Fibroblast of skin of left quadriceps (primary cell): ENCODE results near the gene SCAF8.
"Not testable (repeated sequence)": the region's sequence is repeated elsewhere in the genome, so short reads cannot be mapped to it uniquely, and the experiment has no call there.

Source experiments
- DNase-seq, 2 experiments: peaks; one replicate each; pipeline ENCODE4 v3.0.0-alpha.2; 2013; ENCODE audit warnings: low read depth in 2 of 2

Gene SCAF8

GRCh38 chr6:154736618-154737259, 3.5 kb downstream of the SCAF8 start:
- no peak for DNase-seq

- no peak for DNase-seq
These were observed 4.2 kb downstream of the SCAF8 start for GRCh38 chr6:154737424-154737823.

GRCh38 chr6:154738551-154738961, 5.3 kb downstream of the SCAF8 start:
- DNase-seq: no peak

- no peak for DNase-seq
These were observed 7.4 kb downstream of the SCAF8 start for GRCh38 chr6:154740658-154741057.

GRCh38 chr6:154742891-154743290, 9.7 kb downstream of the SCAF8 start:
- no peak for DNase-seq

GRCh38 chr6:154744029-154744745, 11.0 kb downstream of the SCAF8 start:
- not testable (repeated sequence) for DNase-seq

GRCh38 chr6:154745243-154745642, 12.0 kb downstream of the SCAF8 start:
- DNase-seq: no peak

- no peak for DNase-seq
These were observed 16.1 kb downstream of the SCAF8 start for GRCh38 chr6:154749341-154749740.

- no peak for DNase-seq
These were observed 18.0 kb downstream of the SCAF8 start for GRCh38 chr6:154751011-154751800.

GRCh38 chr6:154752022-154752421, 18.8 kb downstream of the SCAF8 start:
- DNase-seq: no peak

GRCh38 chr6:154754152-154754551, 20.9 kb downstream of the SCAF8 start:
- DNase-seq: no peak

GRCh38 chr6:154757352-154758050, 24.3 kb downstream of the SCAF8 start:
- DNase-seq: no peak

- DNase-seq: no peak
These were observed 24.9 kb downstream of the SCAF8 start for GRCh38 chr6:154758125-154758524.

- no peak for DNase-seq
These were observed 30.4 kb downstream of the SCAF8 start for GRCh38 chr6:154763650-154764049.

GRCh38 chr6:154765273-154765672, 32.1 kb downstream of the SCAF8 start:
- no peak for DNase-seq

GRCh38 chr6:154766288-154766687, 33.1 kb downstream of the SCAF8 start:
- DNase-seq: peak in 1 of 2 experiments; percentile 8

GRCh38 chr6:154767003-154767723, 33.9 kb downstream of the SCAF8 start:
- no peak for DNase-seq

- no peak for DNase-seq
These were observed 35.1 kb downstream of the SCAF8 start for GRCh38 chr6:154768280-154768679.

GRCh38 chr6:154773610-154774089, 40.4 kb downstream of the SCAF8 start:
- DNase-seq: no peak

GRCh38 chr6:154779157-154779556, 45.9 kb downstream of the SCAF8 start:
- not testable (repeated sequence) for DNase-seq

GRCh38 chr6:154782193-154782592, 49.0 kb downstream of the SCAF8 start:
- no peak for DNase-seq
